Effector CD4-positive, alpha-beta T cell (primary cell): ENCODE results near the gene CFAP57.

Experiments
- DNase-seq: peaks from one replicate; pipeline ENCODE4 v3.0.0-alpha.2; 2020

Gene CFAP57

DNA sequence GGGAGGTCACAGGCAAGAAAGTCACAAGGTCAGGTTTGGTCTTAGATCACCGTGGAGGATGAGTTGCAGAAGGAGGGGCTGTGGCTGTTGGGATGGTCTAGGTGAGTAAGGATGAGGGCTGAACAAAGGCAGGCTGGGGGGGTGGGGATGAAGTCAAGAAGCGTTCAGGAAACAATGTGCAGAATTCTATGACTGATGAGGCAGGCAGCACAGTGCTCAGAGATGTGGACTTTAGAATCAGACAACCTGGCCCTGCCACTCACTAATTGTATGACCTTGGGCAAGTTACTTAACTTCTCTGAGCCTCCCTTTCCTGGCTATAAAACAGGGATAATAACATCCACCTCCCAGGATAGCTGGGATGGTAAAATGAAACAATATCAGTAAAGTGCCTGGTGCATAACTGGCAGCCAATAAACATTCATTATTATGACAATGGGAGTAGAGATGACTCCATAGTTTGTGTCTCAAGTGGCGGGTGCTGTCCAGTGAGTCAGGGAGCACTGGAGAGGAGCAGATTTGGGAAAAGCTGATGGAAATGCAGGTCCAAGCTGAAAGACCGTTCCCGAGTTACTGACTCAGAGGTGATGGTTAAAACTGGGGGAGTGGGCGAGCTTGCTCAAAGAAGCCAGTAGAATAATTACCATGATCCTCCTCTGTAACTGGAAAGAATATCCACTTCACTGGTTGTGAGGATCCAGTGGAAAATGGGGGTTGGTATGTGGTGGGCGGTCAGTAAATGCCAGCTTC lies 130.8 kb downstream of the CFAP57 start:
- no peak for DNase-seq

GRCh38 chr1:43303471-43304313 lies 131.6 kb downstream of the CFAP57 start:
- DNase-seq: no peak
